HEK293T (cell line): ENCODE results near the gene TSGA10IP.

ENCODE experiments used
- BHLHE40 ChIP-seq: fragments of 450-650 bp; IDR thresholded peaks from 2 replicates; pipeline ENCODE4 v1.6.1; 2016; ENCODE audit warnings: mild to moderate bottlenecking, moderate library complexity, borderline replicate concordance
- ELF4 ChIP-seq: fragments of 450-650 bp; IDR thresholded peaks from 2 replicates; pipeline ENCODE4 v1.6.1; 2017; ENCODE audit warnings: antibody characterized with exemption
- FOXK2 ChIP-seq: fragments of 450-650 bp; IDR thresholded peaks from 2 replicates; pipeline ENCODE4 v1.6.1; 2016; ENCODE audit warnings: mild to moderate bottlenecking
- L3MBTL2 ChIP-seq: fragments of 450-650 bp; conservative IDR thresholded peaks from 2 replicates; pipeline ENCODE4 v1.6.1; 2016; ENCODE audit warnings: mild to moderate bottlenecking
- NFRKB ChIP-seq: fragments of 450-650 bp; IDR thresholded peaks from 2 replicates; pipeline ENCODE4 v1.6.1; 2016; ENCODE audit warnings: mild to moderate bottlenecking, moderate library complexity
- SP1 ChIP-seq: fragments of 450-650 bp; IDR thresholded peaks from 2 replicates; pipeline ENCODE4 v1.6.1; 2017
- SUZ12 ChIP-seq: fragments of 450-650 bp; IDR thresholded peaks from 2 replicates; pipeline ENCODE4 v1.6.1; 2016; ENCODE audit warnings: mild to moderate bottlenecking
- ZNF384 ChIP-seq: fragments of 450-650 bp; IDR thresholded peaks from 2 replicates; pipeline ENCODE4 v1.6.1; 2016

DNA sequence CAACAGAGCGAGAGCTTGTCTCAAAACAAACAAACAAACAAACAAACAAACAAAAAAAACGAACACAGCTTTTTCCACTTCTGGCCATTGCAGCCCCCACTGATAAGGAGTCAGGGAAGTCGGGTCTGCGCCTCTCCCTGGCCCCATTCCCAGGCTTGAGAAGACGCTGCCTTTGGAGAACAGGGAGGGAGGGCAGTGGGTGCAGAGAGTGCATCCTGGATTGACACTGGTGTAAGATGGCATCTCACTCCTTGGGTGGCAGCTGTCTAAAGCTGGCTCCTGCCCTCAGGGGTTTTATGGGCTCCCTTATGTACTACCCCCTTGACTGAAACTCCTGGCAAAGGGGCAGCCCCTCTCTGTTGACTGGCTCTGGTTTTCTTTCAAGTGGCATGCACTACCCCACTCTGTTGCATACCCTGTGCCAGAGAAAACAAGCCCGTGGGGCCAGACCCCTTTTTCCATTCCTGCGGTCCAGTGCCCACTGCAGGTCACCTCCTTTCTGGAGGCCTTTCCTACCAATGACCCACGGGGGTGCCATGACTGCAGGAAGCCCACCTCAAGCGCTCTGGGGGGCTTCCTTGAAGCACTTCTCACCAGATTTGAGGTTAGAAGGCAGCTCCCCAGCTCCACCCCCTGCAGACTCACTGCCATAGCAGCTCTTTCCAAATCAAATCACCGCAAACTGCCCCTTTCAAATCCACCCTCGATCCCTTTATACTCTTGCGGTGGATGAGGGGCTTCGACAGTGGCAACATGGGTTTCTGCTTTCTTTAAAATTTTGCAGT is 13.3 kb upstream of the TSGA10IP start:
- no peak for TF ChIP-seq L3MBTL2
- TF ChIP-seq FOXK2: no peak
- TF ChIP-seq ELF4: no peak
- TF ChIP-seq BHLHE40: no peak
- no peak for TF ChIP-seq SUZ12
- no peak for TF ChIP-seq SP1
- no peak for TF ChIP-seq NFRKB
- no peak for TF ChIP-seq ZNF384
